ENCODE measurements around the gene SUSD4. TPM values are rescaled to one million over a fixed set of nuclear protein-coding genes. Genes with fewer than 3 reads are reported as not detected.

SUSD4 gene
- total RNA-seq, 3 donors from 2014 or later = 0.43 to 0.79 (median 0.77) TPM

- Histone ChIP-seq H3K4me1 (ENCODE audit: low read depth) (no peaks in the 10 kb centered on the region), H3K4me3 (no peak overlapping the region), H3K9me3 (no peaks in the 10 kb centered on the region), H3K36me3 (ENCODE audit: low read depth) (no peaks in the 10 kb centered on the region)
- TF ChIP-seq CTCF (IDR thresholded peaks at IDR 0.05) = no peak
- DNase-seq (no peak), ATAC-seq (no peak)
- intact Hi-C loops (cut with DNase I, micrococcal nuclease) = no loop called here
These were observed 180.6 kb downstream of the SUSD4 start for GRCh38 chr1:223183268-223183862.

GRCh38 chr1:223180731-223181321, 183.2 kb downstream of the SUSD4 start:
- DNase-seq (peak in 1 of 3 donors; percentile 6), ATAC-seq (peak; percentile 53)
- no peak for TF ChIP-seq CTCF (IDR thresholded peaks at IDR 0.05)
- Histone ChIP-seq H3K36me3 (ENCODE audit: low read depth) (no peaks in the 10 kb centered on the region), H3K4me1 (ENCODE audit: low read depth) (no peaks in the 10 kb centered on the region), H3K4me3 (no peak overlapping the region), H3K9me3 (no peaks in the 10 kb centered on the region)
- intact Hi-C loops (cut with DNase I, micrococcal nuclease) = no loop called here

- H3K4me3 ChIP-seq = no peak overlapping the region
- no peaks in the 10 kb centered on the region for H3K36me3 ChIP-seq (ENCODE audit: low read depth)
- no peaks in the 10 kb centered on the region for H3K4me1 ChIP-seq (ENCODE audit: low read depth)
- TF ChIP-seq CTCF (IDR thresholded peaks at IDR 0.05) = no peak
- no peaks in the 10 kb centered on the region for H3K9me3 ChIP-seq
- ATAC-seq = no peak
- no peak for DNase-seq
- intact Hi-C loops (cut with DNase I, micrococcal nuclease) = no loop called here
These were observed 184.2 kb downstream of the SUSD4 start for GRCh38 chr1:223179786-223180185.

- ATAC-seq (no peak), DNase-seq (no peak)
- TF ChIP-seq CTCF (IDR thresholded peaks at IDR 0.05) = no peak
- no peaks in the 10 kb centered on the region for H3K4me1 ChIP-seq (ENCODE audit: low read depth)
- intact Hi-C loops (cut with DNase I, micrococcal nuclease) = no loop called here
- no peak overlapping the region for H3K4me3 ChIP-seq
- H3K9me3 ChIP-seq = no peaks in the 10 kb centered on the region
- no peaks in the 10 kb centered on the region for H3K36me3 ChIP-seq (ENCODE audit: low read depth)
These were observed 184.7 kb downstream of the SUSD4 start for GRCh38 chr1:223179280-223179679.

- no peaks in the 10 kb centered on the region for H3K9me3 ChIP-seq
- intact Hi-C loops (cut with DNase I, micrococcal nuclease) = no loop called here
- peak; percentile 58 for ATAC-seq
- H3K36me3 ChIP-seq (ENCODE audit: low read depth) = no peaks in the 10 kb centered on the region
- H3K4me3 ChIP-seq = no peak overlapping the region
- DNase-seq = peak in 1 of 3 donors; percentile 16
- TF ChIP-seq CTCF (IDR thresholded peaks at IDR 0.05) = no peak
- H3K4me1 ChIP-seq (ENCODE audit: low read depth) = no peaks in the 10 kb centered on the region
These were observed 186.3 kb downstream of the SUSD4 start for GRCh38 chr1:223177681-223178080.
